Middle frontal gyrus (tissue), 1 donor: ENCODE measurements around the gene HNRNPA1.
"Not testable (repeated sequence)": the region's sequence is repeated elsewhere in the genome, so short reads cannot be mapped to it uniquely, and the experiment has no call there.

Source experiments
- DNase-seq: peaks from one replicate; pipeline ENCODE4 v3.0.0-alpha.2; 2015; ENCODE audit warnings: low spot score; ENCODE audit errors: extremely low spot score

Gene HNRNPA1

GRCh38 chr12:54273981-54274380, 6.5 kb upstream of the HNRNPA1 start:
- DNase-seq = no peak

DNA sequence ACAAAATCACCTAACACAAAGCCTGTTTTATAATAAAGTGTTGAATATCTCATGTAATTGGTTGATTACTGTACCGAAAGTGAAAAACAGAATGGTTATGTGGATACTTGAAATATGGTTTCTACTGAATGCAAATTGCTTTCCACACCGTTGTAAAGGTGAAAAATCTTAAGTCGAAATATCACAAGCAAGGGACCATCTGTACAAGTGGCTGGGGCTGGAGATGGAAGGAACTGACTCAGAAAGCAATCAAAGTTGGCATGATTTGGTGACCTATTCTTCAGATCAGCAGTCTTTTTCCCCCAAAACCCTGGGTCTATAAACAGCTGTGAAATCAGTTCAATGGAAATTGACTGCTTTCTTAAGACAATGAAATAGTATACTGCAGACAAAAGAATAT, 4.2 kb upstream of the HNRNPA1 start:
- no peak for DNase-seq

DNA sequence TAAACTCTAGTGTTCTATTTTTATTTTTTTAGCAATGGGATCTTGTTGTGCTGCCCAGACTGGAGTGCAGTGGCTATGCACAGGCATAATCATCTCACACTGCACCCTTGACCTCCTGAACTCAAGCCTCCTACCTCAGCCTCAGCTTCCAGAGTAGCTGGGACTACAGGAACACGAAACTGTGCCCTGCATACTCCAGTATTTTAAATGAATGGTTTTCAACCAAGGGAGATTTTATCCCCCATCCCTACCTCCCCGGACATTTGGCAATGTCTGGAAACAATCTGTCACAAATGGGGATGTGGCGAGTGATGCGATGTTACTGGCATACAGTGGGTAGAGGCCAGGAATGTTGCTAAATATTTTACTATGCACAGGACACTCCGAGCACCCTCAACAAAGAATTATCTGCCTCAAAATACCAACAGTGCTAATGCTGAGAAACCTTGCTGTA, 2.7 kb upstream of the HNRNPA1 start:
- no peak for DNase-seq

DNA sequence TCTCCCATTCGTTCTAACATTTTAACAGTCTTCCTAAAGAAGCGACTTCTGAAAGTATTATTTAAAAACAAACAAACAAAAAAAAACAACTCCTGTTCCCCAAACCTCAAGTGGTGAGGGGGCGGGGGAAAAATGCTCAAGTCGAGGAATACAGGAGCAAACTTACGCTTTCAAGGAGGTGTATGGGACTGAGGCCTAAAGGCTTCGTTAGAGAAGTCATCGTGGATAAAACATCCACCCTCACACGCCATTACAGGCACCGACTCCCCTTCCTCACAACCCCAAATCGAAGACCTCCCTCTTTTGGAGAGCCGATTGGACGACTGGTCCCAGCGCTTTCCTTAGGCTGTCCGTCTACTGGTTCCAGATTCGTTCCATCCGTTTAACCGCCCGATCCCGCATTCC, 1.3 kb upstream of the HNRNPA1 start:
- DNase-seq = no peak

GRCh38 chr12:54279632-54280467, 676 bp upstream of the HNRNPA1 start, which contains the start of gene CBX5:
CBX5 (minus strand) TSS chr12:54280122; CDS start chr12:54257650, 22,472 bp downstream.
- DNase-seq = peak; percentile 99

DNA sequence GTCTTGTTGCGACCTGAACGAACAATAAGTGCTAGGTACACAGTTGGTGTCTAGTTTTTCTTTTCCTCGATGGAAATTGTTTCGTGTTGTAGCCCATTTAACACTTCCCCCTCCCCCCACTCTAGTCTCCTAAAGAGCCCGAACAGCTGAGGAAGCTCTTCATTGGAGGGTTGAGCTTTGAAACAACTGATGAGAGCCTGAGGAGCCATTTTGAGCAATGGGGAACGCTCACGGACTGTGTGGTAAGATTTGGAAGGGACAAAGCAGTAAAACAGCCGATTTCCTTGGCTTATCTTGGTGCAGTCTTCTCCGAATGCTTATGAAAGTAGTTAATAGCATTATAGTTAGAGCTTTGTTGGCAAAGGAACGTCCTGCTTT, 724 bp downstream of the HNRNPA1 start:
- not testable (repeated sequence) for DNase-seq

GRCh38 chr12:54281694-54282093, 1.2 kb downstream of the HNRNPA1 start:
- not testable (repeated sequence) for DNase-seq

DNA sequence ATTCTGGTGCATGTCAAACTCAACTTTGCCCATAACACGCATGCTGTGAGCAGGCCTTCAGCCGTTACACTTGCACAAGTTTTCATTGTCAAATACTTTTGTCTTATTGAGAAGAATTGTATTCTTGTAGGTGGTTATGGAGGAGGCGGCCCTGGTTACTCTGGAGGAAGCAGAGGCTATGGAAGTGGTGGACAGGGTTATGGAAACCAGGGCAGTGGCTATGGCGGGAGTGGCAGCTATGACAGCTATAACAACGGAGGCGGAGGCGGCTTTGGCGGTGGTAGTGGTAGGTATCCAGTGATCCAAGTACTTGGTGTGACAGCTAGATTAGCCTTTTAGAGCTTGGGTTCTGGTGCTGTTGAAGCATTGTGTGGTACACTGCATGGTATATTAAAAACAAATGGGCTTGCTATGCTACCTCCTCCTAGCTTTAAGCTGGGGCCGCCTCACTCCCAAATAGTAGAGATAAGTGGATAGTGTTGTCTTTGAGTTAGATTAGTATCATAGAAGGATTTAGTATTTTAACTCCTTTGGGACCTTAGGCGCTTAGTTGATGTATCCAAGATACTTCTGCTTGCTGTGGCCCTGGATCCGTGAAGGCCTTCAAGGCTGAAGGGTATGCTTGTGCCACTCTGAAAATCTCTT, 2.5 kb downstream of the HNRNPA1 start:
- no peak for DNase-seq

DNA sequence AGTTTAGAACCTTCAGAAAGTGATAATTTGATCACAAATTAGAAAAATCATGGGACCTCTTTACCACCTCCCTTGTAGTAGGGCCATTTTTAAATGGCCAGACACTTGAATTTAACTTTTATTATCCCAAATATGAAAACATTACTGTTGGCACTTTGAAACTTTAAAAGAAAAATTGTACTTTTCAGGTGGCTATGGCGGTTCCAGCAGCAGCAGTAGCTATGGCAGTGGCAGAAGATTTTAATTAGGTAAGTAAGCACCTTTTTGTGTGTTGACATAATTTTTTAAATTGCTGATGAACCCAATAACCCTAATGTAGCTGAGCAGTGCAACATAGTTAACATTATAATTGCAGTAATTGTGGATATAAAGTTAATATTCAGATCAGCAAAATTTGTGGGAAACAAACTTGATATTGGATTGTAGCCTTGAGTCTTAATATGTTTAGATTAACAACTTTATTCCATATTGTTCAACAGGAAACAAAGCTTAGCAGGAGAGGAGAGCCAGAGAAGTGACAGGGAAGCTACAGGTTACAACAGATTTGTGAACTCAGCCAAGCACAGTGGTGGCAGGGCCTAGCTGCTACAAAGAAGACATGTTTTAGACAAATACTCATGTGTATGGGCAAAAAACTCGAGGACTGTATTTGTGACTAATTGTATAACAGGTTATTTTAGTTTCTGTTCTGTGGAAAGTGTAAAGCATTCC, 3.7 kb downstream of the HNRNPA1 start:
- not testable (repeated sequence) for DNase-seq

DNA sequence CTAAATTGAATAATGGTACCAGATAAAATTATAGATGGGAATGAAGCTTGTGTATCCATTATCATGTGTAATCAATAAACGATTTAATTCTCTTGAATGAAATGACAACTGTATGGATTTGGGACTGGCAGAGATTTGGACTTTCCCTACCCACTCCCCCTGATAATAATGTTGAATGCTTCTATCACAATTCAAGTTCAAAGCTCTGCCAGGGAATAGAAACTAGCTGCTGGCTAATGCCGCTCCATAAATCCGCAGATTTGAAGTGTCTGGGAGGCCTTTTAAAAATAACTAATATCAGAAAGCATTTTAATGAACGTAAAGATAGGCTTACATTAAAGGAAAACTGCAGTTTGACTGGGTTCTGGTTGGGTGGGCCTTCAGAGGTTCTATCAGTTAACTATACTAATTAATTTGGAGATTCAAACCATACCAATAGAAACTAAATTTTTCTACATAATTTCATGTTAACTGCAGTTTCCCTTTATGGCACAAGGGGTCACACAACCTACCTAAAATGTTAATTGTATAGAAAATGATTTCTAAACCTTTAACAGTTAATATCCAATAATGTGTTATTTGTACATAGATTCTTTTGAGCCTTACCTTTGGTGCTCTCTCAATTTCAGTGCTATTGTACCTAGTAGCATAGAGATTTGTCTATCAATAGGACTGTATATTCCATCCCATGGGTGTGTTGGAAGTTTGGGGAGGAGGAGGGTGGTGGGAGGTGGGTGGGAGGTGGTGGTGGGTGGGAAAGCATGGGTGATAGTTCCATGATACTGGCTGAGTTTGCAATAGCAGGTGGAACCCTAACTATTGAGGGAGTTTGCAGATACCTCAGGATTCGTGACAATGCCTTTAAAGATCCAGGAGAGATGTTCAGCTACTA, 4.9 kb downstream of the HNRNPA1 start:
- no peak for DNase-seq

DNA sequence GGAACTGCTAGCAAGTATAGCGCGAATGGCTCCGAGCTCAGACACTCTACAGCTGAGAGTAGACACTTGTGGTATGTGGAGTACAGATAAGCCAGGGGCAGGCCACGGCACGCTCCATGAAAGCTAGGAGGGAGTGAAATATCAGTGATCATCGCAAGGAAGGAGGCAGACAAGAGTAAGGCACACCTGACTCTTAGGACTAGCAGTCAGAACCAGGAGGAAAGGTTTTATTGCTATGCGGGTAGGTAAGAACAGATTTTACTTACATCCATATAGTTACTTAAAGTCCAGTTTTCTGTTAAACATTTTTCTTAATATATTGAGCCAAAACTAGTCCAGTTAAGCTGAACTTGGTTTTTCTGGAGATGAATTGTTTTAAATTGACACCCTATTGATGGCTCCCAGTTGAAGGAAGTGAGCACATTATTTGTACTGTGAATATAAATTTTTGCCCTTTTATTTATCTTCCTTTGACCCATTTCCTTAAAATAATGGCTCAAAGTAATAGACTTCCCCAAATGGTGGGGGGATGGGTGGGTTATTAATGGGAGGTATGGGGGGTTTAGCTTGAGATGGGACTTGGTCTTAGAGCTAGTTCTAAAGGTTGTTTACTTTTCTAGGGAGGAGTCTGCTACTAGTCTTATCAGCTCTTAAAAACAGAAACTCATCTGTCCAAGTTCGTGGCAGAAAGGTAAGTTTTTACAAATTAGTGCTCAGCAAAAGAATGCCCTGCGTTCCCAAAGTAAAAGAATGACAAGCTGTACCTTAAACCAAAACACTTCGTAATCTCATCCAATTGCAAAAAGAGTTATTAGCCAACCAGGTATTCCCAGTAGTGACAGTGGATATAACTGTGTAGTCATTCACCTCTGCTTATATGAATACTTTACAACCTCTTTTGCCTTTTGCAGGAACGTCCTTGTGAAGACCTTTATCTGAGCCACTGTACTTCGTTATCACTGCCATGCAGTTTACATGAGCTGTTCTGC, 5.8 kb downstream of the HNRNPA1 start:
- no peak for DNase-seq

DNA sequence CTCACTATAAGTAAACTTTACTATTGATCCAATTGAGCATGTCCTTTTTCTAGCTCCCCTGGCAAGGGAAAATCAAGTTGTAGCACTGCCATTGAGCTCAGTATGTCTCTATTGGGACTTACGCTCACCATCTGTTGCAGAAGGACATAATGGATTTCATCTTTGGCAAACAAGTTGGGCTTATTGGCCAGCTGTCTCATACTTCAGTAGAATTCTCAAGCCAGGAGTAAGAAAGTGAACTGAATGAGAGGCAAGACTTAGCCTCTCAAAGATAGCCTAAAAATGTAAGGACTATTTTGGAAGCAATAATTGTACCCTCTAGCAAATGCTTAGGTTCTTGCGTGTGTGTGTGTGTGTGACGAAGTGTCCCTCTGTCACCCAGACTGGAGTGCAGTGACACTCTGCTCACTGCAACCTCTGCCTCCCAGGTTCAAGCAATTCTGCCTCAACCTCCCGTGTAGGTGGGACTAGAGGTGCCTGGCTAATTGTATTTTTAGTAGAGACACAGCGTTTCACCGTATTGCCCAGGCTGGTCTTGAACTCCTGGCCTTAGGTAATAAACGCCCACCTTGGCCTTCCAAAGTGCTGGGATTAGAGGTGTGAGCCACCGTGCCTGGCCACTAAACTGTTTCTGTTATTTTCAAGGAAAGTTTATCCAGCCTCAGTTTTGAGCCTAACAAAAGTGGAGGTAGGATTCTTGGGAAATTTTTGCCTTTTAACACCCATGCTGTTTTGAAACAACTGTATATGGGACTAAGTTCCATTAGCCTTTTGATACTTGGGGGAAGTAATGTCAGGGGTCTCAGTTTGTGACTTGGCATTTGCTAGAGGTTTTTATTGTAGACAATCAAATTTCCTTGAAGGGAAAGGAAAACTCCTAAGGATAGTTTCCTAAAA, 7.0 kb downstream of the HNRNPA1 start:
- DNase-seq = no peak

- DNase-seq = no peak
Measured at GRCh38 chr12:54292083-54292930, 11.8 kb downstream of the HNRNPA1 start.

DNA sequence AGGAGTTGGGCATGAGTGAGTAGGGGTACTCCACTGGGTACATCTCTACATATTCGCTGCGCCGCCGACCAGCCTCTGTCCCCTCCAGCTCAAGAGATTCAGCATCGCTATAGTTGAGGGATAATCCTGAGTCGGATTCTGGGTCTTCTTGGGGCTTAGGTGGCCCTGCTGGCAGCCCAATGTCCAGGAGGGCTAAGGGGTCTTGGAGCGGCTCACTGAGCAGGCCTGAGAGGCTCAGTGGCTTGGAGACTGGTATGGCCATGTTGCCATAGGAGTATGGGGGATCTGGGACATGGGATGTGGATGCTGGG, 12.4 kb downstream of the HNRNPA1 start:
- no peak for DNase-seq

DNA sequence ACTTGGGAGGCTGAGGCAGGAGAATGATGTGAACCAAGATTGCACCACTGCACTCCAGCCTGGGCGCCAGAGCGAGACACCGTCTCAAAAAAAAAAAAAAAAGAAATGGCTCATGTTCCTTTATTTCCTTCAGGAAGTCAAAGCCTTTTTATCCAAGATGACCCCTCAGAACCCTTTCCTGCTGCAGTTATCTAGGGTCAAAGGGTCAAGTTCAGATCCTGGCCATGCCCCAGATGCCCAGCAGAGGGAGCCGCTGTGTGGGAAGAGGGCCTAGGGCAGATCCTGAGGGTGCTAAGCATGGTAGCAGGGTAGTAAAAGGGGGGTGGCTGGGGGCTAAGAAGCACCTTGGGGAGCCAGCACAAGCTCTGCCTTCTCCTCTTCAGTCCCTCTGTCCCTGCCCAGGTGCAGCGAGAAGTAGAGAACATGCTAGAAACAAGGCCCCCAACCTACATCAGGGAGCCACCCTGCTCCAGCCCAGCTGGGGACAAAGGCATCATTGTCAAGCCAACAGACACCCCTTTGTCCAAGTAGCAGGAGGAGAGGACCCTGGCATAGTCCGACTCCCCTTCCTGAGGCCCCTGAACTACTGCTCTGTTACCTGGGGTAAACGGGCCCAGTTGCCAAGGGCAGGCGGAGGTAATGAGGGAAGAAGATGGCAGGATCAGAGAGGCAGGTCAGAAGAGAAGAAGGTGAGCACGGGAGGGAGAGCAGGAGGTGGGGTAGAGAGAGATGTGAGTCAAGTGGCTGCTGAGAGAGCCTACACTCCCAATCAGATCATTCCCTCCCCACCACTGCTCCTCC, 13.8 kb downstream of the HNRNPA1 start:
- no peak for DNase-seq

DNA sequence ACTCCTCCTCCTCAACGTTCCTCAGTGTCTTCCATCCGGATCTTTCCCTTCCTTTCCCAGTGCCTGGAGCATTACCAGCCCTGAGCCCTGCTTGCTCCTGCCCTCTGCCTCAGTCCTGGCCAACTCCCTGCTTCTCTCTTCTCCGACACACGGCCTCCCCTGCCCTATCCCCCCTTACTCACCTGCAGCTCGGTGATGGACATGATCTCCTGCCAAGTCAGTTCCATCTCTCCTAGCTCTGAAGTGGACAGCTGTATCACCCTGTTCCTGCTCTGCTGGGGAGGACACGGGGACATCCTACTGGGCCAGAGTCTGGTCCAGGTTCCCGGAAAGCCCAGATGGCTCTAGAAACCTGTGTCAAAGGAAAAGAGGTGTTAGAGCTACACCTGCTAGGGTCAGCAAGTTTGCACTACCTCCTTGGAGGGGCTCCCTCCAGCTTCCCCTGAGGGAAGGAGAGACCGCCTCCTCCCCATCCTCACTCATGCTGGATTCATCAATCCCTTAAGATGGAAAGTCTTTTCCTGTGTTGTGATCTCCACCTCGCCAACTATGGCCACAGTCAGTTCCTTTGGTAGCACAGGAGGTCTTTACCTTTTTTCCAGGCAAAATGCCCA, 14.5 kb downstream of the HNRNPA1 start:
- no peak for DNase-seq
